ENCODE results near the gene GJA4. TPM values are rescaled to one million over a fixed set of nuclear protein-coding genes. Genes with fewer than 3 reads are reported as not detected.

Gene GJA4
- total and polyA plus RNA-seq, 2 of the 8 experiments (the other 6 are each of a cell fraction or from before 2014, with no cell fraction given): 3.2 to 3.9 TPM

- TF ChIP-seq CHD7 (IDR thresholded peaks at IDR 0.05; ENCODE audit: insufficient replicate concordance, low read length): no peak
- TF ChIP-seq CTBP2 (IDR thresholded peaks at IDR 0.05; ENCODE audit: borderline replicate concordance, insufficient read depth, insufficient read length, low read length): no peak
- TF ChIP-seq POU5F1 (IDR thresholded peaks at IDR 0.05; ENCODE audit: low read depth, low read length): no peak
- no peak for TF ChIP-seq BRCA1 (IDR thresholded peaks at IDR 0.05; ENCODE audit: low read depth, low read length)
- TF ChIP-seq JUN (IDR thresholded peaks at IDR 0.05; ENCODE audit: low read depth, low read length): no peak
- TF ChIP-seq MAX (IDR thresholded peaks at IDR 0.05): no peak
- no peak for TF ChIP-seq EGR1 (IDR thresholded peaks at IDR 0.05; ENCODE audit: borderline replicate concordance, low read depth, low read length)
- TF ChIP-seq SP4 (IDR thresholded peaks at IDR 0.05; ENCODE audit: low read length): no peak
- TF ChIP-seq CHD1 (IDR thresholded peaks at IDR 0.05; ENCODE audit: low read depth, low read length): no peak
- TF ChIP-seq ATF3 (IDR thresholded peaks at IDR 0.05; ENCODE audit: insufficient read depth, low read depth, low read length): no peak
- TF ChIP-seq SP1 (IDR thresholded peaks at IDR 0.05; ENCODE audit: low read depth, low read length): no peak
- no peak for TF ChIP-seq CHD2 (IDR thresholded peaks at IDR 0.05; ENCODE audit: low read length)
Observed at GRCh38 chr1:34774957-34775356, 17.8 kb upstream of the GJA4 start (continued).
